AG04449 (cell line): Measurements from ENCODE around the gene CCDC190.
"Not testable (repeated sequence)": the region's sequence is repeated elsewhere in the genome, so short reads cannot be mapped to it uniquely, and the experiment has no call there.

Experiments
- CTCF ChIA-PET: fragments of 350-600 bp; formaldehyde crosslinking; extraction: SDS; loops from one replicate; lab custom pipeline; 2021; ENCODE audit warnings: antibody characterized with exemption; lab: Yijun Ruan, JAX
- POLR2A ChIA-PET: fragments of 400-600, 350-600 bp; formaldehyde crosslinking; extraction: SDS; loops from one replicate; lab custom pipeline; 2020; ENCODE audit warnings: antibody characterized with exemption, inconsistent platforms; lab: Yijun Ruan, JAX
- DNase-seq: peaks from one replicate; pipeline ENCODE4 v3.0.0-alpha.2; 2010; ENCODE audit warnings: low read depth, low spot score
- H3K4me3 ChIP-seq: 2 replicates; pipeline ENCODE4 v1.5.1; 2011; ENCODE audit warnings: low read depth, mild to moderate bottlenecking, control low read depth, low read length
- TF ChIP-seq, protein P1 (sequence below): IDR thresholded peaks from one replicate; pipeline ENCODE4 v1.5.1; 2011; ENCODE audit warnings: mild to moderate bottlenecking, moderate library complexity, low read length, control low read depth, inconsistent platforms; ENCODE audit not compliant: insufficient read depth; ENCODE audit errors: missing control alignments

The CCDC190 gene

DNA sequence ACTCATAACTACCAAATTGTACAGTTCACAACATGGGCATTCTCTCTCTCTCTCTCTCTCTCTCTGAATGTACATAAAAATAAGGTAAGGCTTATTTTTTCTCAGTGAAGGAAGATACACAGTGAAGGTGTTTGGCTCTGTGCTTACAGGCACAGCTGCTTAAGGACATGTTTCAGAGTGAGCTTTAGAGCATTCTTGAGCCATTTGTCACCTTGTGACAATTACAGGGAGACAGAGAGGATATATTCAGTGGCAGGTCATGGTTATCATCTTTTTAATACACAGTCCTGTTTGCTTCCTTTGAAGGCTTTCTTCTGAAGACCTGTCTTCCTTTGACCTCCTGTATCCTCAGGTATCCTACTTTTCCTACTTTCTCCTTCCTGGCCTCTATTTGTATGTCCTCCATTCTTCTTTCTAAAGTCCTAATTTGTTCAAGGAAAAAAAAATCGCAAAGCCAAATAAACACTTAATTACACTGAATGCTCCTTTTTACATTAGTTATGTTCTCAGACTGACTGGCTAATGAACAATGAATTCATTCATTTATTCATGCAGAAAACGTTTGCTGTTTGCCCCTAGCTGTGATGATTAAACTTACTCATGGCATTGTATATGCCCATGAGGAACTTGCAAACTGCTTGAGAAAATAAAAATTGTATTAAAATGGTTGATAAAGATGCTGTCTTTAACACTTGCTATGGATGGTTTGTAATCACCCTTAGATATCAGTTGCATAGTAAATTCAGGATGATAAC, 37.0 kb downstream of the CCDC190 start:
- ChIA-PET POLR2A (no interaction called here), CTCF (interaction anchor here (0.7 kb wide), 1 partner anchor 24 kb away, joined by 3 read pairs; no protein-coding TSS in a partner anchor)
- no peak overlapping the region for H3K4me3 ChIP-seq
- DNase-seq, result no peak
- TF ChIP-seq, protein P1, sequence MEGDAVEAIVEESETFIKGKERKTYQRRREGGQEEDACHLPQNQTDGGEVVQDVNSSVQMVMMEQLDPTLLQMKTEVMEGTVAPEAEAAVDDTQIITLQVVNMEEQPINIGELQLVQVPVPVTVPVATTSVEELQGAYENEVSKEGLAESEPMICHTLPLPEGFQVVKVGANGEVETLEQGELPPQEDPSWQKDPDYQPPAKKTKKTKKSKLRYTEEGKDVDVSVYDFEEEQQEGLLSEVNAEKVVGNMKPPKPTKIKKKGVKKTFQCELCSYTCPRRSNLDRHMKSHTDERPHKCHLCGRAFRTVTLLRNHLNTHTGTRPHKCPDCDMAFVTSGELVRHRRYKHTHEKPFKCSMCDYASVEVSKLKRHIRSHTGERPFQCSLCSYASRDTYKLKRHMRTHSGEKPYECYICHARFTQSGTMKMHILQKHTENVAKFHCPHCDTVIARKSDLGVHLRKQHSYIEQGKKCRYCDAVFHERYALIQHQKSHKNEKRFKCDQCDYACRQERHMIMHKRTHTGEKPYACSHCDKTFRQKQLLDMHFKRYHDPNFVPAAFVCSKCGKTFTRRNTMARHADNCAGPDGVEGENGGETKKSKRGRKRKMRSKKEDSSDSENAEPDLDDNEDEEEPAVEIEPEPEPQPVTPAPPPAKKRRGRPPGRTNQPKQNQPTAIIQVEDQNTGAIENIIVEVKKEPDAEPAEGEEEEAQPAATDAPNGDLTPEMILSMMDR, result no peak

DNA sequence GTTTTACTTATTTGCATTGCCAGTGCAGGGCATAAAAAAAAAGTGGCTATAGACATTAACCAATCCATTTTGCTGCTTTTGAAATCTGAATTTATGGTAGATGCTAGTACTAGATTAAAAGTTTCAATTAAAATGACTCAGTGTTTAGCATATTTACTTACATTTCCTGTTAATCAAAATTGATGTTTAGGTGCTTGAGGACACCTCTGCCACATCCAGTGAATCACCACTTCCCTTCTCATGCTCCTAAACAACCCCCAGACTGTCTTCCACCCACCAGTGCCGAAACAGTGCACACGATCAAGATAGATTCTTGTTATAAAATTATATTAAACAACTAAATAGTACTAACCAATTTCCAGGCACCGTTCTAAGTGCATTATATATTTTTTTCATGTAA, 37.7 kb downstream of the CCDC190 start:
- CTCF ChIA-PET, result interaction anchor here (1.4 kb wide), 1 partner anchor 25 kb away, joined by 3 read pairs; no protein-coding TSS in a partner anchor
- TF ChIP-seq, protein P1, result no peak
- POLR2A ChIA-PET, result no interaction called here
- no peak for DNase-seq
- H3K4me3 ChIP-seq, result no peak overlapping the region

GRCh38 chr1:162822391-162823200, 38.4 kb downstream of the CCDC190 start:
- DNase-seq, result no peak
- ChIA-PET POLR2A (no interaction called here), CTCF (interaction anchor here (1.4 kb wide), 1 partner anchor 26 kb away, joined by 3 read pairs; no protein-coding TSS in a partner anchor)
- H3K4me3 ChIP-seq, result peak overlapping the region; percentile 55
- TF ChIP-seq, protein P1, result no peak

- H3K4me3 ChIP-seq, CTCF ChIA-PET, POLR2A ChIA-PET, DNase-seq: not testable (repeated sequence)
These were observed 42.3 kb downstream of the CCDC190 start for GRCh38 chr1:162818666-162819065.

DNA sequence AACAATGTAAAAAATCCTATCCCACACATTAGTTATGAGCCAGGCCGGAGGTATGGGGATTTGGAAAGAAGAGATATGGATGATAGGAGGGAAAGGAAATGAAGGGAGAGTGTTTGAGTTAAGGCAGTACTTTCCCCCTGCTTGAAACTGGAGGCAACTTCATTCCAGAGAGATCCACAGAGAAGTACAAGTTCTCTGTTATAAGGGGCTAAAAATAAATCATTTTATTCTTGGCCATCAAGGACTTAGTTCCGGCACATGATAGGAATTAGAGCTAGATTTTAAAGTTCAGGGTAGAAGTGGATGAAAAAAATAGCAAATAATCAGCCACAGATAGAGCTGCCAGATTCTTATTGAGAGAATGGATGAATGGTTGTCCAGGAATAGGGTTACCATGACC, 42.8 kb downstream of the CCDC190 start:
- H3K4me3 ChIP-seq, POLR2A ChIA-PET, DNase-seq, CTCF ChIA-PET: not testable (repeated sequence)

- DNase-seq, H3K4me3 ChIP-seq, POLR2A ChIA-PET, CTCF ChIA-PET: not testable (repeated sequence)
These were observed 48.6 kb downstream of the CCDC190 start for GRCh38 chr1:162812357-162812756.

DNA sequence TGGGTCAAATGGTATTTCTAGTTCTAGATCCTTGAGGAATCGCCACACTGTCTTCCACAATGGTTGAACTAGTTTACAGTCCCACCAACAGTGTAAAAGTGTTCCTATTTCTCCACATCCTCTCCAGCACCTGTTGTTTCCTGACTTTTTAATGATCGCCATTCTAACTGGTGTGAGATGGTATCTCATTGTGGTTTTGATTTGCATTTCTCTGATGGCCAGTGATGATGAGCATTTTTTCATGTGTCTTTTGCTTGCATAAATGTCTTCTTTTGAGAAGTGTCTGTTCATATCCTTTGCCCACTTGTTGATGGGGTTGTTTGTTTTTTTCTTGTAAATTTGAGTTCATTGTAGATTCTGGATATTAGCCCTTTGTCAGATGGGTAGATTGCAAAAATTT, 53.5 kb downstream of the CCDC190 start:
- DNase-seq, POLR2A ChIA-PET, CTCF ChIA-PET, H3K4me3 ChIP-seq: not testable (repeated sequence)
